GM21515 (cell line): Measurements from ENCODE around the gene LCK.
"Not testable (repeated sequence)": the region's sequence is repeated elsewhere in the genome, so short reads cannot be mapped to it uniquely, and the experiment has no call there.

Source experiments
- ATAC-seq: cut with Tn5 transposase; IDR thresholded peaks from one replicate; pipeline ENCODE4 v1.9.1; 2021; ENCODE audit not compliant: unreplicated experiment

Gene LCK

DNA sequence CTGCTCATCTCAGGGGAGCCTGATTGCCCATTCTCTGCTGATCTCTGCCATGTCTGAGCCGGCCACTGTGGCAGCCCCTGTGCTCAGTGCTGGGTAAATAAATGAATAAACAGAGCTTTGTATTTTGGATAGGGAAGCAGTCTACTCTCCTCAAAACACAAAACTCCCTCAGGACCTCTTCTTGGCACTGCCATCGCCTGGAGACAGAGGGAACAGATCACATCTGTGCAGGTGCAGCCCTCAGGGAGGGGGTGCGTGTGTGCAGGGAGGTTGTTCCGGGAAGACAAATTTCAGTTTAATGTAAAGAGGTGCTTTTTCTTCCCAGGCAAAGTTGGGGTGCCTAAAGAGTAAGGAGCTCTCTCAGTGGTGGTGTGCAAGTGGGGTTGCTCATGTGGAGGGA, 11.7 kb upstream of the LCK start:
- no peak for ATAC-seq

DNA sequence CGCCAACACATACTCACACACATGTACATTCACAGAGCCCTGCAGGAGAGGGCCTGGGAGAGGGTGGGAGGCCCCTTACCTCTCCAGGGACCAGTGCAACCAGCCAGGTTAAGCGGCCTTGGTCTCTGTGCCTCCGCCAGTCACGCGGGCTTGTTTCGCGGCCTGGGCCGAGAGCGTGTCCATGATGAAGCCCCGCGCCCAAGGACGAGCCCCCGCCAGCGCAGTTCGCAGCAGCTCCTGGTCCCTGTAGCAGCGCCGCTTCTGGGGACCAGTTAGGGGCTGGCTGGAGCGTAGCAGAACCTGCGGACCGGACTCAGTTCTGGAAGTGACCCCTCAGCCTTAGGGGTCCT, 11.3 kb upstream of the LCK start:
- no peak for ATAC-seq

DNA sequence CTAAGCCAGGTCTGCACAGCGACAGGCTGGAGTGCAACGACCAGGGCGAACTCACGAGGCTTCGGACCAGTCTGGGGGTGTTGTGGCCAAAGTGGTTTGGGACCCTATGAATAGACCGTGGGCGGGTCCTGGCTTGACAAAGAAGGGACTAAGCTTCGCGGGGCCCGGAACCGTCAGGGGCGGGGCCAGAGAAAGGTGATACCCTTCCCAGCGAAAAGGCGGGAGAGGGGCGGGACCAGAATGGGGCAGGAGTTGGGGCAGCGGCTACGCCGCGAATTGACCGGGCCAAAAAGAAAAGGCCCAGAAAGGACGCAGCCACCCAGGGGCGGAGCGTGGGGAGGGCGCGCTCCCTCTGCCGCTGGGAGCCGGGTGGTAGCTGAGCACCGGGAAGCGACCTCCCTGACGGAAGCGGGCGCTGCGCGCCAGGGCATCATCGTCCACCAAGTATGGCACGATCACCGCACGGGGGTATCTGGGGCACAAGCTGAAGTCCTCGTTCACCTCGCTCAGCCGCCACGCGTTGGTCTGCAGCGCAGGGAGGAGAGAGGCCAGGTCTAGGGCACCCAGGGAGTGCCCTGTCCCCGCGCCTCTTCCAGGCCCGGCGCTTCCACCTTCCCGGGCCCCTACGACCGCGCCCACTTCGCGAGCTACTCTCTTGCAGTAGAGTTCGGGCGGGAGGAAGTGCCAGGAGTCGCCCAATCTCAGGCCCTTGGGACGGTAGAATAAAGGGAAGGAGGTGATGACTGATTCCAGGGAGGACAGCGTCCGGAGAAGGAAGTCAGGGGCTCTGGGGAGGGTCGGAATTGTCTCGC, 10.7 kb upstream of the LCK start:
- no peak for ATAC-seq

DNA sequence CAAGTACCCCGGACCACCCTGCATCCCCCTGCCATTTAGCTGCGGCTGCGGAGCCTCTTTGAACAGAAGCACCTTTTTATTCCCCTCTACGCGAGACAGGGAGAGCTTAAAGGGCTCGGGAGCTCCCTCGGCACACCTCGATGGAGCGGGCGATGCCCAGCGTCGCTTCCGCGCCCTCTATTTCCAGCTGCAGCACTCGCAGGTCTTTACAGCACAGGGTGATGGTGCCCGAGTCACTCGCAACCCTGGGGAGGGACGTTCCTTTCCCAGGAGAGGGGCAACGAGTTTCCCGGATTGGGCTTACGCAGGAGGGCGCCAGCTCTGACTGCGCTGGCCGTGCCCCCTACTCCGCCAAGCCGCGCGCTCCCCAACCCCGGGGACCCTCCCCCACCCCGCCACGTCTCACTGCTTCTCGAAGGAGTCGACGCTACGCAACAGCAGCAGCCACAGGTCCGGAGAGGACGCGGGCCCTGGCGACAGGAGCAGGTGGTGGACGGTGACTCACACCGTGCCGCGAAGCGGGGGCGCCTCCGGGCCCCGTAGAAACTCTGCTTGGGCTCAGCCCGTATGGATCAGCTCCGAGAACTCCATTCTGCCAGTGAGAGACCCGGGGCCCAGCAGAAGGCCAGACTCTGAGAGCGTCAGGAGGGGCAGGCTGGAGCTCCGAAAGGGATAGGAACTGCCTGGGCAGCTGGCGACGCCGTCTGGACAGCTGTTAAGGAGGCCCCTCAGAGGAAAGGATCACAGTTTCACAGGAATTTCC, 9.9 kb upstream of the LCK start:
- no peak for ATAC-seq

DNA sequence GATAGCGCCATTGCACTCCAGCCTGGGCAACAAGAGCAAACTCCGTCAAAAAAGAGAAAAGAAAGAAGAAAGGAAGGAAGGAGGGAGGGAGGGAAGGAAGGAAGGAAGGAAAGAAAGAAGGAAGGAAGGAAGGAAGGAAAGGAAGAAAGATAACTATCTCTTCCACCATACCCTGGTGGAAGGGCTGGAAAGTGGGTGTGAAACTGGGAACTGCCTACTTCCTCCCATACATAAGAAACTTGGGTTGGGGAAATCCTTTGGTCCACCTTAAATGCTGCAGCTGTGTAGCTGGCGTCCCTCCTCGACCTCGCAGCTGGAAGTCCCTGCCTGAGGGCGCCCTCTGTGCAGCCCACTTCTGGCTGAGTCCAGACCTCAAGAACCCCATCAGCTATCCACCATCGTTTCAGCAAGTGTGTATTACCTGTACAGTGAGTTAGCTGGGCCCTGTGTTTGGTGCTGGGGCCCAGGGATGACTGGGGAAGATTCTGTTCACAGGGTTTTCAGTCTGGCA, 8.7 kb upstream of the LCK start:
- ATAC-seq, result no peak

DNA sequence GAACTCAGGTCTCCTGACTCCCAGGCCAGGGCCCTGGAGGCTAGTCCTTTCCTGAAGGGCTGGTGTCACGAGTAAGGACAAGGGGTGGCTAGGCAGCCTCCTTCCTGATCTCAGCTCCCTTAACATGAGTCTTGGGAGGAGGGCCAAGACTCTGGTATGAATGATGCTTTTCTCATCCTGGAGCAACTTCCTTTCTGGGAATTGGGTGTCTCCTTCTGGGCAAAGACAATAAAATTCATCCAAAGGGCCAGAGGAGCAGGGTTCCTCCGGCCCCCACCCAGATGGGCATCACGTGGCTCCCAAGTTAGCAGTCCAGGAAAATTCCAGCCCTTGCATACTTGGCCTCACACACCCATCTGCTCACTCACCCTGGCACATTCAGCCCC, 4.2 kb upstream of the LCK start, which contains the start of gene FAM167B:
TSS of gene FAM167B (plus strand) at position 335 of the 386 bp plus-strand sequence. CDS start 200 bp downstream, outside the sequence.
- no peak for ATAC-seq

DNA sequence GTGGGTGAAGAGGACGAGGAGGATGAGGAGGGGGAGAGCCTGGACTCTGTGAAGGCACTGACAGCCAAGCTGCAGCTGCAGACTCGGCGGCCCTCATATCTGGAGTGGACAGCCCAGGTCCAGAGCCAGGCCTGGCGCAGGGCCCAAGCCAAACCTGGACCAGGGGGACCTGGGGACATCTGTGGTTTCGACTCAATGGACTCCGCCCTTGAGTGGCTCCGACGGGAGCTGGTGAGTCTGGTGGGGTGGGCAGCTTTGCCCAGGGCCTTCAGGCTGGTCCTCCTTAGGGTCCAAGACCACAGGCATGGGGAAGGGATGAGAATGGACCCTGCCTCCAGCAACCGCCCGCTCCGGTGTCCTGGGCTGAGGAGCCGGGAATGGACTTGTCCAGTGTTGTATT, 3.6 kb upstream of the LCK start:
- ATAC-seq, result no peak

DNA sequence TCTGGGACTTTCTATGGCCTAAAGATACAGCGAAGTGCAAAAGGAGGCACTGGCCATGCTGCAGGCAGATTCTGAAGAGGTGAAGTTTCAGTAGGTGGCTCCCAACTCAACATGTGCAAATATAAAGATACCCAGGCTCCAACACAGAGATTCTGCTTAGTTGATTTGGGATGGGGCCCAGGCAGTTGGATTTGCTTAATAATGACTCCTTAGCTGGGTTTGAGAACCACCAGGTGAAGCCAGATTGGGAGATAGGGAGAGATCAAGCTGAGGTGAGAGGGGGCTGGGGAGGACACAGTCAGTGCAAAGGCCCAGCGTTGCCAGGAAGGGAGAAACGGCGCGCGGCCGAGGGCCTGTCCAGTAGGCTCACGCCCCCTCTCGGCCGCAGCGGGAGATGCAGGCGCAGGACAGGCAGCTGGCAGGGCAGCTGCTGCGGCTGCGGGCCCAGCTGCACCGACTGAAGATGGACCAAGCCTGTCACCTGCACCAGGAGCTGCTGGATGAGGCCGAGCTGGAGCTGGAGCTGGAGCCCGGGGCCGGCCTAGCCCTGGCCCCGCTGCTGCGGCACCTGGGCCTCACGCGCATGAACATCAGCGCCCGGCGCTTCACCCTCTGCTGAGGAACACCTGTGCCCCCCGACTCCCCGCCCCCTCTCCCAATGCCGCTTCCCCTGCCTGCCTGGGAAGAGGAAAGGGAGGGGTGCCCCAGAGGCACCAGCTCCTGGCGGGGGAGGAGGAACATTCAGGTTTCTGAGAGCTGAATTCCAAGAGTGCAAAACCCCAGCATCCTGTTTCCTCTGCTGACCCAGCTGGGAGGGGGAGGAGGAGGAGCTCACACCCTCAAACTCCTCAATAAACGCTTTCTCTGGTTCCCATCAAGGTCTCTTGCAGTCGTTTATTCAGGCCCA, 2.8 kb upstream of the LCK start:
- ATAC-seq, result peak; percentile 29

DNA sequence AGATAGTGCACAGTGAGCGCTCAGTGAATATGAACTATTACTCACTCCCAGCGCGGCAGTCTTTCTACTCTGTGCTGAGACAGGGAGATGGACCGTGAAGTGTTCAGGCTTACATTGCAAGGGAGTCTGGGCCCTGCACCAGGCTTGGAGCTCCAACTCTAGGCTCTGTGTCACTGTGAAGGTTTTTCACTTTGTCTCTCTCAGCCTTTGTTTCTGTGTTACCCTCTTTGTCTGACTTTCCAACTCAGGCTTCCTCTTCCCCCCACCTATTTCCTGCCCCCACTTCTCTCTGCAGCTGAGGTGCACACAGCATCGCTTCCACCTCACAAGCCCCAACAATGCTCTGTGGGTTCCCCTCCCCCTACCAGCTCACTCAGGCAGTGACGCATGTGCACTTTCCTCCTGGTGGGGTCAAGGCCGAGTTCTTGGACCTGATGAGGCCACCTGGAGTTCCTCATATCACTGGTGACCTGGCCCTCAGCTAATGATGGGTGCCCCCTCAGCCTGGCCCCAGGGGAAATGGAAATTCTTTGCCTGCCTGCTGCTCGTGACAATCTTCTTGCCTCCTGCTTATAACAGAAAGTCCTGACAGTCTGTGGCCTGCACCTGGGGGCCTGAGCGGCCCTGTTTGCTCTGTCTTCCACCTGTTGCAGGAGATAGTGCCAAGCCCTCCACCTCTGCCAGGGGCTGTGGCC, 1.1 kb upstream of the LCK start:
- ATAC-seq, result peak; percentile 61

DNA sequence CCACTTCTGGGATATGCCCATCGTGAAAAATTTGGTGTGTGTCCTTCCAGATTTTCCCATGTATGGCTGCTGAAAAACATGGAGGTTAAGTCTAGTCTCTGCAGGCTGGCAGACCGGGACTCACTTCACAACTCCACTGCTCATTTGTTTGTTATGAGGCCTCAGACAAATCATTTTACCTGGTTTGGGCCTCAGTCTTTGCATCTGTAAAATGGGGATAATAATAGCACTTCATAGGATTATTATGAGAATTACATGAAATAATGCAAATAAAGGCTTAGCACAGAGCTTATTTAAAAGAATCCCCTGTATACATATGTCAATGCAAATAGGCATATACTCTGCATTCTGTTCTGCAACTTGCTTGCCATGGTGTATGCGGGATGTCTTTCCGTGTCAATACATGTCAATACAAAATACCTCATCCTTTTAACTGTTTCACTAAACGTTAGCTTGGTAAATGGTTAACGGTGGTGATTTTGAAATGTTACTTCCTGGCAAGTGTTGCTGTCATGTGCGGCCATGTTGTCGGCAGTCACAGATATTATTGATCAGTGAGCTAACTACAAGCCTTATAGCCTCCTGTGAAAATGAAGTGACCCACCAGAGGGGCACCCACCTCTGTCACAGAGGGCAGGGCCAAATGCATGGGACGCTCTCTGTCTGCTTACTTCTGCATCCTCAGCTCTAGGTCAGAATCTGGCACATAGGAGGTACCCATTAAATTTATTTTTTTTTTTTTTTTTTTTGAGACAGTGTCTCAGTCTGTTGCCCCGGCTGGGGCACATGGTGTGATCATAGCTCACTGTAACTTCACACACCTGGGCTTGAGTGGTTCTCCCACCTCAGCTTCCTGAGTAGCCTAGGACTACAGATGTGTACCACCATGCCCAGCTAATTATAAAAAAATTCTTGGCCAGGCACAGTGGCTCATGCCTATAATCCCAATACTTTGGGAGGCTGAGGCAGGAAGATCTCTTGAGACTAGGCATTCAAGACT, 4.3 kb downstream of the LCK start:
- ATAC-seq, result no peak

DNA sequence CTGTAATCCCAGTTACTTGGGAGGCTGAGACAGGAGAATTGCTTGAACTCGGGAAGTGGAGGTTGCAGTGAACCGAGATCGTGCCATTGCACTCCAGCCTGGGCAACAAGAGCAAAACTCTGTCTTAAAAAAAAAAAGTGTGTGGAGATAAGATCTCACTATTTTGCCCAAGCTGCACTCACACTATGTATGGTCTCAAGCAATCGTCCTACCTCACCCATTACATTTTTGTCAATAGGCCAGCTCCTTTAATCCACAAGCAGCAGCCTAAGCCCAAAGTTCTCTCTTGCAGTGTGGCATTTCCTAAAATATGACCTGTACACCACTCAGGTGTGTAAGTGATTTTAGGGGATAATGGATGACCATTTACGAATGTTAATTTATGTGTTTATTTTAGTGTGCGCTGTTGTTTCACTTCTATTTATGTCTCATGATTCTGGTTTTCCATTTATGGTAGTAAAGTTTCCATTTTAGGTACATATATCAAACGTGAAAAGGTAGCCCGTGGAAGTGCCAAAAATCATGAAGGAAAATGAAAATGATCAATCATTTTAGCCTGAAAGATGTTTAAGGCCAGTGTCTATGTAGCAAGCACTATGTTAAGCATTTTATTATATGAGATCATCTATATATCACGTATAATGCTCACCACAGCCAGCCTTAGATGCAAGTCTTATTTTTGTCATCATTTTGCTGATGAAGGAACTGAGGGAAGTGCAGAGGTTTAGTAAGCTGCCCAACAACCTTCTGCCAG, 5.6 kb downstream of the LCK start:
- no peak for ATAC-seq

DNA sequence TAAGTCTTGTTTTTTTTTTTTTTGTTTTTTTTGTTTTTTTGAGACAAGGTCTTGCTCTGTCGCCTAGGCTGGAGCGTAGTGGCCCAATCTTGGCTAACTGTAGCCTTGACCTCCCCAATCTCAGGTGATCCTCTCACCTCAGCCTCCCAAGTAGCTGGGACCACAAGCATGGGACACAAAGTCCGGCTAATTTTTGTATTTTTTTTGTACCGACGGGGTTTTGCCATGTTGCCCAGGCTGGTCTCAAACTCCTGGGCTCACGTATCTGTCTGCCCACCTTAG, 6.1 kb downstream of the LCK start:
- no peak for ATAC-seq

DNA sequence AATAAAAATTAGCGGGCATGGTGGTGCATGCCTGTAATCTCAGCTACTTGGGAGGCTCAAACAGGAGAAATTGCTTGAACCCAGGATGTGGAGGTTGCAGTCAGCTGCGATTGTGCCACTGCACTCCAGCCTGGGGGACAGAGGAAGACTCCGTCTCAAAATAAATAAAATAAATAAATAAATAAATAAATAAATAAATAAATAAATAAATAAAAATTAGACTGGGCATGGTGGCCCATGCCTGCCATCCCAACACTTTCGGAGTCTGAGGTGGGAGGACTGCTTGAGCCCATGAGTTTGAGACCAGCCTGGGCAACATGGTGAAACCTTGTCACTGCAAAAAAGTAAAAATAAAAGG, 12.2 kb downstream of the LCK start:
- ATAC-seq, result not testable (repeated sequence)

DNA sequence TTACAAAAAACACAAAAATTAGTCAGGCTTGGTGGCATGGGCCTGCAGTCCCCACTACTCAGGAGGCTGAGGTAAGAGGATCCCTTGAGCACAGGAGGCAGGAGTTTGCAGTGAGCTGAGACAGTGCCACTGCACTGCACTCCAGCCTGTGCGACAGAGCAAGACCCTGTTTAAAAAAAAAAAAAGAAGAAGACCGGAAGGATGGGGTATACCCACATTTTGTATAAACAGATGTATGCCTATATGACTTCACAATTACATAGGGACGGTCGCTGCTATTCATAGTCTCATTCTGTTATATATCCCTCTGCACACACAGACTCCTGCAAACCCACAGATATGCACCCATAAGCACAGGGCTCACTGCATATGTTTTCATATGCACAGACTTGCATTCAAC, 12.7 kb downstream of the LCK start:
- ATAC-seq, result no peak

DNA sequence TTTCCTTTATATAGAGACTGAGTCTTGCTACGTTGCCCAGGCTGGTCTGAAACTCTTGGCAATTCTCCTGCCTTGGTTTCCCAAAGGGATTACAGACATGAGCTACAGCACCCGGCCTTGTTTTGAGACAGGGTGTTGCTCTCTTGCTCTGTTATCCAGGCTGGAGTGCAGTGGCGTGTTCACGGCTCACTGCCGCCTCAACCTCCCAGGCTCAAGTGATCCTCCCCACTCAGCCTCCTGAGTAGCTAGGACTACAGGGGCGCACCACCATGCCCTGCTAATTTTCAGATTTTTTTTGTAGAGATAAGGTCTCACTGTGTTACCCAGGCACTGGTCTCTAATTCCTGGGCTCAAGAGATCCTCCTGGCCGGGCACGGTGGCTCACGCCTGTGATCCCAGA, 14.8 kb downstream of the LCK start:
- no peak for ATAC-seq

DNA sequence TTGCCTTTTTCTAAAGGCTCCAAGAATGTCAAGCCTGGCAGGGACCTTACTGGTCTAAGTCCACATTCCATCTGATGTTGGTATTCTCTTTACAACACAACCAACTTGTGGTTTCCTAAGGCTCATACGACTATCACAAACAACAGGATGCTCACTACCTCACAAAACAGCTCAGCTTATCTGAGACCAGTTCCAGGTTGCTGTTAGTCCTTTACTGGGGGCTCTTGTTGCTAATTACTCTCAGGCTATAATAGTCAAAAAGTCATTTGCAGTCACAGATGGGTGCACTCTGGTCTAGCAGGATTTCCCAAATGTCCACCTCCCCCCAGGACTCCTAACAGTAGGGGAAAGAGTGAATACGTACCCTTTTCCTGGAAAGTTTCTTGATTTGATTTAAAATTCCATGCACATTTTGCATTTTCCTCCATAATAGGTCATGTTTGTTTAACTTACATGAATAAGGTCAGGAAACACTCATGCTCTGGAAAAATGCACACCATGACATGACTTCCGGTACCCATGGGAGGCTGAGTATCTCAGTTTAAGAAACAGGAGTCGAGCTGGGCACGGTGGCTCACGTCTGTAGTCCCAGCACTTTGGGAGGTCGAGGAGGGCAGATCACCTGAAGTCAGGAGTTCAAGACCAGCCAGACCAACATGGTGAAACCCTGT, 16.0 kb downstream of the LCK start:
- ATAC-seq, result no peak

DNA sequence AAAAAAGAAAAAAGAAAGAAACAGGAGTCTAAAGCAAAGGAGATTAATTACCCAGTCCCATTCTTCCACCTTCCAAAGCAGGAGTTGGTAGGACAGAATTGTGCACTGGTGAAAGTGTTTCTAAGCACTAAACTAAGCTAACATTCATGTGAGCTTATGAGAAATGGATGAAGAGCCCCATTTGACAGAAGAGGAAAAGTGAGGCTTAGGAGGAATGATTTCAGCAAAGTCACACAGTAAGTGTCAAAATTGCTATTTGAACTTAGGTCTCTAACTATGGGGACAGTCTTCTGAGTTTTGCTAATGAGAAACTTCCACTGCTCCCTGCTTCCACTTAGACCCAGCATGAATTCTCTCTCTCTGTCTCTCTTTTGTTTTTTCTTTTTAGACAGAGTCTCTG, 18.7 kb downstream of the LCK start:
- ATAC-seq, result no peak

DNA sequence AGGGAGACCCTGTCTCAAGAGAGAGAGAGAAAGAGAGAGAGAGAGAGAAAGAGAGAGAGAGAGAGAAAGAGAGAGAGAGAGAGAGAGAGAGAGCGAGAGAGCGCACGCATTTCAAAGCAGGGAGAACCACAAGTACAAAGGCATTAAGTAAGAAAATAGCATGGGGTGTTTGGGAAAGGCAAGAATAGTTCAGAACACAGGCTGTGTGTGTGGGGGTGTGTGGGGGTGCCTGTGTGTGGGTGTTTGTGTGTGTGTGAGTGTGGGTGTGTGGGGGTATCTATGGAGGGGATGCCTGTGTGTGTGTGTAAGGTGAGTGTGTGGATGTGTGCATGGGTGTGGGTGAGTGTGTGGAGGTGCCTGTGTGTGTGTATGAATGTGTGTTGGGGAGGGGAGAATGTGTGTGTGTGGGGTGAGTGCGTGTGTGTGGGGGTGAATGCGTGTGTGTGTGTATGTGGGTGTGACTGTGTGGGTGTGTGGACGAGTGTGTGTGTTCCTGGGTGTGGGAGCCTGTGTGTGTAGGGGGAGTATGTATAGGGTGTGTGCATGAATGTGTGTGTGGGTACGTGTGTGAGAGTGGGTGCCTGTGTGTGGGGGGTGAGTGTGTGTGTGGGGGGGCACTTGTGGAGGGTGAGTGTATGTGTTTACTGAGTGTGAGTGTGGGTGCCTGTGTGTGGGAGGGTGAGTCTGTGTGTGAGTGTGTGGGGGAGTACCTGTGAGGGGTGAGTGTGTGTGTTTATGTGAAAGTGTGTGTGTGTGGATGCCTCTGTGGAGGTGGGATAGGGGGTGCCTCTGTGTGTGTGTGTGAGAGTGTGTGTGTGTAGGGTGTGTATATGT, 21.7 kb downstream of the LCK start:
- no peak for ATAC-seq
